WTC11 (cell line): ENCODE results near the gene GPC4.

ENCODE experiments used
- ATF2 ChIP-seq: sonication (generic); formaldehyde crosslinking; IDR thresholded peaks from 2 replicates; pipeline ENCODE4 v1.8.1; 2022; ENCODE audit warnings: low read depth, missing genetic modification reagents, borderline replicate concordance
- CTCF ChIP-seq: fragments of 200-600 bp; IDR thresholded peaks from 2 replicates; pipeline ENCODE4 v1.8.0; 2022; ENCODE audit warnings: antibody characterized with exemption
- MAX ChIP-seq: sonication (generic); formaldehyde crosslinking; IDR thresholded peaks from 2 replicates; pipeline ENCODE4 v1.8.0; 2022; ENCODE audit warnings: mild to moderate bottlenecking, missing genetic modification reagents
- NR1H2 ChIP-seq: sonication (generic); formaldehyde crosslinking; IDR thresholded peaks from 2 replicates; pipeline ENCODE4 v1.9.0; 2021; ENCODE audit warnings: mild to moderate bottlenecking, moderate library complexity, missing genetic modification reagents

- TF ChIP-seq CTCF (no peak), MAX (no peak), ATF2 (CRISPR knock-in tag) (no peak), NR1H2 (CRISPR knock-in tag) (no peak)
Observed at GRCh38 chrX:133339566-133339965, 75.7 kb downstream of the GPC4 start.
